K562 (cell line): ENCODE data around the gene MMAB. TPM values are rescaled to one million over a fixed set of nuclear protein-coding genes. Genes with fewer than 3 reads are reported as not detected.

Experiments
- ATAC-seq: fragments of 200-7000 bp; cut with Tn5 transposase; 3 replicates; pipeline ENCODE4 v1.9.1; 2020; ENCODE audit warnings: moderate library complexity
- BruUV-seq: library from RNA; stranded (reverse); fragments of 400-500 nt; replicated peaks from 2 replicates; lab custom pipeline; 2021; lab: Mats Ljungman, UMichigan
- CTCF ChIA-PET: fragments of 300-600 bp; formaldehyde crosslinking; extraction: SDS; loops from one replicate; lab custom pipeline; 2021; ENCODE audit warnings: low intra/inter-chr PET ratio; lab: Yijun Ruan, JAX
- POLR2A ChIA-PET: fragments of 300-600, 350-650 bp; sonication (Branson Sonifier 250); formaldehyde crosslinking; extraction: SDS; loops from one replicate; lab custom pipeline; 2021; ENCODE audit warnings: antibody characterized with exemption, inconsistent platforms; lab: Yijun Ruan, JAX
- DNase-seq, 4 experiments: peaks; one replicate each; pipeline versions ENCODE4 v3.0.0 to v3.0.0-alpha.2; 2011 to 2018; ENCODE audit warnings: low spot score in 3 of 4, mixed read lengths in 3 of 4; ENCODE audit errors: extremely low read depth in 1 of 4
- FAIRE-seq: peaks from 2 replicates; lab custom pipeline; 2011; peaks lifted over from hg19 to GRCh38; lab: Jason Lieb, UNC
- H2AFZ ChIP-seq: 2 replicates; pipeline ENCODE4 v1.6.0; 2011; ENCODE audit warnings: low read depth, low read length, control low read depth, inconsistent platforms
- H3K27ac ChIP-seq: fragments of 200-600 bp; 3 replicates; pipeline ENCODE4 v1.8.0; 2011; ENCODE audit warnings: low read depth, mild to moderate bottlenecking, control low read depth, inconsistent platforms, low read length, moderate library complexity, mixed read lengths; ENCODE audit errors: extremely low read depth
- H3K27me3 ChIP-seq, 2 experiments: fragments of 300-600 bp in 1 of 2; 2 replicates in 1 of 2; 3 replicates in 1 of 2; pipeline versions ENCODE4 v1.6.0 to v1.8.0; 2011; ENCODE audit warnings: inconsistent platforms in 2 of 2, low read length in 2 of 2, mild to moderate bottlenecking in 1 of 2, mixed read lengths in 1 of 2, moderate library complexity in 1 of 2; ENCODE audit not compliant: control insufficient read depth in 2 of 2, insufficient read depth in 2 of 2
- H3K36me3 ChIP-seq: fragments of 300-600 bp; 3 replicates; pipeline ENCODE4 v1.8.0; 2011; ENCODE audit warnings: mild to moderate bottlenecking, low read length, inconsistent platforms; ENCODE audit not compliant: control insufficient read depth, insufficient read depth
- H3K4me1 ChIP-seq, 2 experiments: fragments of 200-600 bp in 1 of 2; replicated peaks in 1 of 2; 2 replicates in 1 of 2; 3 replicates in 1 of 2; pipeline versions ENCODE4 v1.5.1 to v1.8.0; 2011; ENCODE audit warnings: inconsistent platforms in 2 of 2, low read length in 2 of 2, mild to moderate bottlenecking in 1 of 2, mixed read lengths in 1 of 2, moderate library complexity in 1 of 2; ENCODE audit not compliant: control insufficient read depth in 2 of 2, insufficient read depth in 2 of 2
- H3K4me2 ChIP-seq: 2 replicates; pipeline ENCODE4 v1.6.1; 2011; ENCODE audit warnings: low read length, control low read depth, inconsistent platforms, mixed read lengths; ENCODE audit not compliant: insufficient read depth
- H3K4me3 ChIP-seq: fragments of 200-600 bp; sonication (generic), shearing (Covaris generic); 2 replicates; pipeline ENCODE4 v1.5.1; 2016; ENCODE audit warnings: control low read depth, inconsistent platforms
- H3K79me2 ChIP-seq: fragments of 200-600 bp; 3 replicates; pipeline ENCODE4 v1.8.0; 2011; ENCODE audit warnings: low read length, inconsistent platforms; ENCODE audit not compliant: control insufficient read depth, insufficient read depth
- H3K9ac ChIP-seq, 2 experiments: 2 replicates each; pipeline versions ENCODE4 v1.6.0 to v1.6.1; 2011; ENCODE audit warnings: low read depth in 2 of 2, low read length in 2 of 2, control low read depth in 1 of 2, inconsistent platforms in 1 of 2, mild to moderate bottlenecking in 1 of 2, mixed read lengths in 1 of 2; ENCODE audit not compliant: insufficient read depth in 1 of 2
- H3K9me1 ChIP-seq: one replicate; pipeline ENCODE4 v1.6.0; 2011; ENCODE audit warnings: inconsistent platforms, mild to moderate bottlenecking, low read length, moderate library complexity; ENCODE audit not compliant: control insufficient read depth, insufficient read depth
- H3K9me3 ChIP-seq: replicated peaks from 2 replicates; pipeline ENCODE4 v1.5.1; 2011; ENCODE audit warnings: low read depth, low read length, inconsistent platforms; ENCODE audit not compliant: control insufficient read depth, insufficient read depth
- H4K20me1 ChIP-seq: replicated peaks from 2 replicates; pipeline ENCODE4 v1.6.1; 2011; ENCODE audit warnings: low read length, inconsistent platforms, mixed read lengths; ENCODE audit not compliant: control insufficient read depth, insufficient read depth
- NFXL1 ChIP-seq: fragments of 450-650 bp; formaldehyde crosslinking; IDR thresholded peaks from 2 replicates; pipeline ENCODE4 v1.4.0; 2021; ENCODE audit warnings: mild to moderate bottlenecking
- POLR2A ChIP-seq: fragments of 450-650 bp; conservative IDR thresholded peaks from 2 replicates; pipeline ENCODE4 v1.6.1; 2016
- SRSF7 ChIP-seq: fragments of 200-400 bp; formaldehyde crosslinking; optimal IDR thresholded peaks from 2 replicates; pipeline ENCODE3; 2017; ENCODE audit warnings: mild to moderate bottlenecking, low read depth, low read length
- TAL1 ChIP-seq: fragments of 450-650 bp; IDR thresholded peaks from 2 replicates; pipeline ENCODE4 v1.6.1; 2016; ENCODE audit warnings: mild to moderate bottlenecking
- WGBS: fragments of 100-300 bp; shearing (Covaris generic); methylation state at CpG from one replicate; pipeline ENCODE4 v1.1.6; 2016; ENCODE audit warnings: low coverage, mixed read lengths; ENCODE audit not compliant: insufficient coverage; ENCODE audit errors: missing lambda C conversion rate; 5-methylcytosine and 5-hydroxymethylcytosine counted together
- in situ Hi-C: fragments of 300-500 bp; cut with MboI; formaldehyde crosslinking; loops from 4 replicates; pipeline ENCODE4 v1.15.0; 2018; ENCODE audit warnings: inconsistent platforms, mixed read lengths
- intact Hi-C: fragments of 100-400 bp; cut with micrococcal nuclease; formaldehyde crosslinking; loops from 2 replicates; pipeline ENCODE4 v1.14.2; 2022
- polyA plus RNA-seq, 8 experiments: library from polyadenylated mRNA; depleted of rRNA in 4 of 8; stranded (reverse) in 5 of 8; unstranded in 3 of 8; fragments of >200 nt; fragmentation: Nextera tagmentation in 2 of 8; fragmentation: Illumina TruSeq in 1 of 8; extraction: Ambion mirVana in 2 of 8; extraction: Trizol in 1 of 8; gene quantifications; 2 replicates each; pipeline versions ENCODE4 v1.2.1 to v1.2.3, GENCODE V29; 2011 to 2014; ENCODE audit warnings: inconsistent platforms in 1 of 8, missing spikeins in 1 of 8
- total RNA-seq, 7 experiments: library from RNA; depleted of rRNA in 6 of 7; stranded (reverse); fragments of >200 nt in 6 of 7; fragmentation: Illumina TruSeq in 2 of 7; extraction: Trizol in 2 of 7; gene quantifications; 2 replicates each; pipeline versions ENCODE4 v1.2.1 to v1.2.3, GENCODE V29; 2011 to 2021; ENCODE audit warnings: low replicate concordance in 1 of 7
- TF ChIP-seq, protein P1 (sequence below): fragments of 200-800 bp; sonication (Bioruptor generic); IDR thresholded peaks from 2 replicates; pipeline ENCODE4 v1.6.1; 2016; ENCODE audit warnings: missing genetic modification characterization, missing compliant biosample characterization

The MMAB gene
- total and polyA plus RNA-seq, 9 of the 15 experiments (the other 6 are each of a cell fraction or from before 2014, with no cell fraction given), result 9.5 to 76.1 (median 46.2) TPM

DNA sequence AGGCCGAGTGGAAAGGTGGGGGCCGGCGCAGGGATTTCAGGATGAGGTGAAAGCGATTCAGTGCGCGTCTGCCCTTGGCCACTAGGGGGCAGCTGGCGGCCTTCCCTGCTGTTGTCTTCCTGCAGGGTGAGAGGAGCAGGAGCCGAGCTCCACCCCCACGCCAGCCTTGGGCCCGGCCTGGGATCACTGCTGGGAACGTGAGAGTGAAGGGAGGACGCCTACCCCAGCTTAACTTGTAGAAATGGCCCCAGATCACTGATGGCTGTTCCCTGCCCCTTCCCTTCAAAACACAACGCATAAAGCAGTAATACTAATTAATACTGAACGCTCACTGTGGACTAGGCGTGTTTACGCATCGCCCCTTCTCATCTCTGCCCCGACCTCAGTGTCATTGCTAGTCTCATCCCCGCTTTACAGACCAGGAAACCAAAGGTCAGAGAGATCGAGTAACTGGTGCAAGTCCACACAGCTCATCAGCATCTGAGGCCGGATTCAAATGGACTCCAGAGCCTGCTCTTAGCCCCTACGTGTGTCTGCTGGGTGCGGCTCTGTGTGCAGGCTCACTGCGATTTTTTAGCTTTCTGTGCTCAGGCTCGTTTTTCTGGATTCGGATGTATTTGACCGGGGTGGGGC is 24.6 kb upstream of the MMAB start (continued):
- TF ChIP-seq TAL1 (no peak), SRSF7 (no peak)

DNA sequence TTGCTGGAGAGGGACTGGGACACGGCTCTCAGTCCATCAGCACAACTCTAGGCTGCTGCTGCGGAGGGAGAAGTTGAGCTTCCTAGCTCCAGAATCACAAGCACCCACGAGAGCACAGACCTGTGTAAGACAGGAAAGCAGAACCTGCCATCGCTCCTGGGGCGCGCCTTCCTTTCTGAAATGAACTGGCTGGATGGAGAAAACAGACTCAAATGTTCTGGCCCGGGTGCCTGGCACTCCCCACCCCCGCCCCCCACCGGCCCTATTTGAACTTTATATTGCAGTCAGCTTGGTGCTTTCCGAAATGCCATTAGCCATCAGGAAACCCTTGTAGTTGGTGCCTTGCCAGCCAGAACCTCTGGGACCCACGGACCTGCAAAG is 24.1 kb upstream of the MMAB start:
- Histone ChIP-seq H3K36me3 (peaks cover 27% of the 10 kb centered on the region; the same call in 2 of the 3 replicates), H3K9ac (no peak overlapping the region; a peak in 1 of 4 replicates)
- 37% methylated on average over 10 of the region's 11 CpGs for WGBS
- no peak for DNase-seq
- BruUV-seq, result no TSS peak
- CTCF ChIA-PET, result interaction anchor here (0.5 to 1.9 kb wide), 3 partner anchors 178 to 1187 kb away, joined by 4 to 17 read pairs (median 5); no protein-coding TSS in a partner anchor
- TF ChIP-seq NFXL1 (CRISPR knock-in tag), result no peak
- TF ChIP-seq, protein P1, sequence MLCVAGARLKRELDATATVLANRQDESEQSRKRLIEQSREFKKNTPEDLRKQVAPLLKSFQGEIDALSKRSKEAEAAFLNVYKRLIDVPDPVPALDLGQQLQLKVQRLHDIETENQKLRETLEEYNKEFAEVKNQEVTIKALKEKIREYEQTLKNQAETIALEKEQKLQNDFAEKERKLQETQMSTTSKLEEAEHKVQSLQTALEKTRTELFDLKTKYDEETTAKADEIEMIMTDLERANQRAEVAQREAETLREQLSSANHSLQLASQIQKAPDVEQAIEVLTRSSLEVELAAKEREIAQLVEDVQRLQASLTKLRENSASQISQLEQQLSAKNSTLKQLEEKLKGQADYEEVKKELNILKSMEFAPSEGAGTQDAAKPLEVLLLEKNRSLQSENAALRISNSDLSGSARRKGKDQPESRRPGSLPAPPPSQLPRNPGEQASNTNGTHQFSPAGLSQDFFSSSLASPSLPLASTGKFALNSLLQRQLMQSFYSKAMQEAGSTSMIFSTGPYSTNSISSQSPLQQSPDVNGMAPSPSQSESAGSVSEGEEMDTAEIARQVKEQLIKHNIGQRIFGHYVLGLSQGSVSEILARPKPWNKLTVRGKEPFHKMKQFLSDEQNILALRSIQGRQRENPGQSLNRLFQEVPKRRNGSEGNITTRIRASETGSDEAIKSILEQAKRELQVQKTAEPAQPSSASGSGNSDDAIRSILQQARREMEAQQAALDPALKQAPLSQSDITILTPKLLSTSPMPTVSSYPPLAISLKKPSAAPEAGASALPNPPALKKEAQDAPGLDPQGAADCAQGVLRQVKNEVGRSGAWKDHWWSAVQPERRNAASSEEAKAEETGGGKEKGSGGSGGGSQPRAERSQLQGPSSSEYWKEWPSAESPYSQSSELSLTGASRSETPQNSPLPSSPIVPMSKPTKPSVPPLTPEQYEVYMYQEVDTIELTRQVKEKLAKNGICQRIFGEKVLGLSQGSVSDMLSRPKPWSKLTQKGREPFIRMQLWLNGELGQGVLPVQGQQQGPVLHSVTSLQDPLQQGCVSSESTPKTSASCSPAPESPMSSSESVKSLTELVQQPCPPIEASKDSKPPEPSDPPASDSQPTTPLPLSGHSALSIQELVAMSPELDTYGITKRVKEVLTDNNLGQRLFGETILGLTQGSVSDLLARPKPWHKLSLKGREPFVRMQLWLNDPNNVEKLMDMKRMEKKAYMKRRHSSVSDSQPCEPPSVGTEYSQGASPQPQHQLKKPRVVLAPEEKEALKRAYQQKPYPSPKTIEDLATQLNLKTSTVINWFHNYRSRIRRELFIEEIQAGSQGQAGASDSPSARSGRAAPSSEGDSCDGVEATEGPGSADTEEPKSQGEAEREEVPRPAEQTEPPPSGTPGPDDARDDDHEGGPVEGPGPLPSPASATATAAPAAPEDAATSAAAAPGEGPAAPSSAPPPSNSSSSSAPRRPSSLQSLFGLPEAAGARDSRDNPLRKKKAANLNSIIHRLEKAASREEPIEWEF (CRISPR knock-in tag), result no peak
- TF ChIP-seq POLR2A, result 0 out of 2 replicates have a peak, but pooled peaks have one; percentile 7
- TF ChIP-seq, all 486 proteins: peak for 1
- Histone ChIP-seq H2AFZ (no peak overlapping the region), H3K27me3 (peaks cover 0 to 12% of the 10 kb centered on the region in 2 experiments; a peak in 1 of 5 replicates), H3K4me2 (no peak overlapping the region), H3K27ac (no peak overlapping the region), H3K4me1 (peaks cover 4 to 18% of the 10 kb centered on the region in 2 experiments; a peak in 3 of 5 replicates), H3K4me3 (no peak overlapping the region), H3K79me2 (no peaks in the 10 kb centered on the region), H3K9me3 (no peaks in the 10 kb centered on the region), H3K9me1 (no peaks in the 10 kb centered on the region), H4K20me1 (peaks cover 26% of the 10 kb centered on the region)
- in situ Hi-C loops (no loop called here), intact Hi-C loops (loop anchor here (1.0 to 10.0 kb wide), 3 partner anchors 83 to 178 kb away; partner anchors contain the start of gene FAM222A)
- POLR2A ChIA-PET, result interaction anchor here (0.5 to 2.1 kb wide), 9 partner anchors 10 to 1049 kb away, joined by 3 to 9 read pairs (median 3); partner anchors contain the start of genes MMAB and MVK
- ATAC-seq, result no peak; the same call in 2 of the 3 replicates
- no peak for FAIRE-seq
